Activated CD4-positive, alpha-beta T cell treated with anti-CD3 and anti-CD28 coated beads, Interleukin-2, amount 50 U/mL, for 4 hours (primary cell): ENCODE measurements around the gene CAP2.
"Not testable (repeated sequence)": the region's sequence is repeated elsewhere in the genome, so short reads cannot be mapped to it uniquely, and the experiment has no call there.

Experiments
- DNase-seq, 2 experiments: peaks; one replicate each; pipeline ENCODE4 v3.0.0-alpha.2; 2020

CAP2 gene

GRCh38 chr6:17586623-17587022, 193.2 kb downstream of the CAP2 start:
- DNase-seq, result not testable (repeated sequence)

GRCh38 chr6:17588011-17588410, 194.6 kb downstream of the CAP2 start:
- DNase-seq, result no peak

GRCh38 chr6:17589406-17590096, 196.2 kb downstream of the CAP2 start:
- no peak for DNase-seq

- DNase-seq, result no peak
Measured at GRCh38 chr6:17591287-17591686, 197.9 kb downstream of the CAP2 start.

GRCh38 chr6:17593246-17593645, 199.9 kb downstream of the CAP2 start:
- DNase-seq, result no peak

- DNase-seq, result no peak
Measured at GRCh38 chr6:17596085-17596484, 202.7 kb downstream of the CAP2 start.

GRCh38 chr6:17599877-17600526, 206.6 kb downstream of the CAP2 start, which contains the start of gene FAM8A1:
Gene FAM8A1 (plus strand): TSS chr6:17600302. CDS start chr6:17600410, 108 bp downstream.
- peak; percentile 94 to 95 for DNase-seq

- DNase-seq, result peak; percentile 19 to 24
Measured at GRCh38 chr6:17600527-17601385, 207.4 kb downstream of the CAP2 start.

- no peak for DNase-seq
Measured at GRCh38 chr6:17601386-17601703, 207.9 kb downstream of the CAP2 start.

GRCh38 chr6:17602888-17603287, 209.5 kb downstream of the CAP2 start:
- no peak for DNase-seq

GRCh38 chr6:17606606-17607005, 213.2 kb downstream of the CAP2 start:
- no peak for DNase-seq
